GM21619 (cell line): ENCODE measurements around the gene PILRA.
"Not testable (repeated sequence)": the region's sequence is repeated elsewhere in the genome, so short reads cannot be mapped to it uniquely, and the experiment has no call there.

Experiments used
- ATAC-seq: cut with Tn5 transposase; IDR thresholded peaks from one replicate; pipeline ENCODE4 v1.9.1; 2021; ENCODE audit not compliant: unreplicated experiment

Gene PILRA

GRCh38 chr7:100376066-100376465 lies 2.8 kb downstream of the PILRA start:
- no peak for ATAC-seq

GRCh38 chr7:100378114-100378755 lies 4.9 kb downstream of the PILRA start:
- ATAC-seq: no peak

GRCh38 chr7:100380196-100380595 lies 6.9 kb downstream of the PILRA start:
- ATAC-seq: no peak

GRCh38 chr7:100381531-100382233 lies 8.4 kb downstream of the PILRA start:
- not testable (repeated sequence) for ATAC-seq

GRCh38 chr7:100382234-100382853 lies 9.1 kb downstream of the PILRA start:
- not testable (repeated sequence) for ATAC-seq

- no peak for ATAC-seq
Observed at GRCh38 chr7:100384628-100385294, 11.5 kb downstream of the PILRA start.

- ATAC-seq: no peak
Observed at GRCh38 chr7:100386940-100387339, 13.7 kb downstream of the PILRA start.

GRCh38 chr7:100387695-100388094 lies 14.4 kb downstream of the PILRA start:
- no peak for ATAC-seq

- ATAC-seq: no peak
Observed at GRCh38 chr7:100389437-100390088, 16.3 kb downstream of the PILRA start.

GRCh38 chr7:100390286-100391009 lies 17.2 kb downstream of the PILRA start:
- ATAC-seq: no peak

GRCh38 chr7:100393233-100393905 lies 20.1 kb downstream of the PILRA start:
- no peak for ATAC-seq

GRCh38 chr7:100394077-100394476 lies 20.8 kb downstream of the PILRA start:
- no peak for ATAC-seq

GRCh38 chr7:100396421-100396982 lies 23.2 kb downstream of the PILRA start:
- peak; percentile 88 for ATAC-seq

- no peak for ATAC-seq
Observed at GRCh38 chr7:100397315-100398081, 24.2 kb downstream of the PILRA start.

GRCh38 chr7:100398239-100398638 lies 25.0 kb downstream of the PILRA start:
- no peak for ATAC-seq

GRCh38 chr7:100400041-100400440 lies 26.8 kb downstream of the PILRA start:
- ATAC-seq: no peak

- ATAC-seq: no peak
Observed at GRCh38 chr7:100400656-100401055, 27.4 kb downstream of the PILRA start.

GRCh38 chr7:100401811-100402210 lies 28.5 kb downstream of the PILRA start:
- ATAC-seq: no peak

- ATAC-seq: no peak
Observed at GRCh38 chr7:100402241-100402640, 29.0 kb downstream of the PILRA start.
